OCI-LY1 (cell line): Measurements from ENCODE around the gene SRMS.

ENCODE experiments used
- CTCF ChIP-seq: fragments of 200-600 bp; sonication (generic), shearing (Covaris generic); IDR thresholded peaks from 2 replicates; pipeline ENCODE4 v1.5.1; 2017; ENCODE audit warnings: mild to moderate bottlenecking, antibody characterized with exemption, low read length, moderate library complexity, mixed read lengths
- EZH2 ChIP-seq: fragments of 200-600 bp; sonication (generic), shearing (Covaris generic); IDR thresholded peaks from 2 replicates; pipeline ENCODE4 v1.8.0; 2017; ENCODE audit warnings: borderline replicate concordance, mixed run types, mild to moderate bottlenecking, antibody characterized with exemption, low read length, moderate library complexity, mixed read lengths

- TF ChIP-seq CTCF: no peak
- TF ChIP-seq EZH2: no peak
These were observed 10.5 kb downstream of the SRMS start, which contains the start of gene PTK6 for GRCh38 chr20:63536997-63537524.
